HG02610 (cell line): ENCODE results near the gene NOP16.

Experiments
- ATAC-seq: cut with Tn5 transposase; IDR thresholded peaks from one replicate; pipeline ENCODE4 v1.9.1; 2021; ENCODE audit warnings: mild to moderate bottlenecking, moderate library complexity; ENCODE audit not compliant: unreplicated experiment

NOP16 gene

GRCh38 chr5:176388444-176389134 is at the start of gene NOP16, which contains the start of gene HIGD2A:
NOP16 (minus strand) TSS chr5:176388598; CDS start chr5:176388539, 59 bp downstream.
HIGD2A (plus strand) TSS chr5:176388751; CDS start chr5:176388820, 69 bp downstream.
- ATAC-seq: peak; percentile 84

- no peak for ATAC-seq
Measured at GRCh38 chr5:176436656-176437055, 48.3 kb upstream of the NOP16 start.

GRCh38 chr5:176432707-176433106 is 44.3 kb upstream of the NOP16 start:
- ATAC-seq: no peak

- no peak for ATAC-seq
Measured at GRCh38 chr5:176429972-176430371, 41.6 kb upstream of the NOP16 start.

- ATAC-seq: no peak
Measured at GRCh38 chr5:176427971-176428370, 39.6 kb upstream of the NOP16 start.

GRCh38 chr5:176426876-176427275 is 38.5 kb upstream of the NOP16 start:
- ATAC-seq: no peak

- no peak for ATAC-seq
Measured at GRCh38 chr5:176425791-176426190, 37.4 kb upstream of the NOP16 start.

- no peak for ATAC-seq
Measured at GRCh38 chr5:176425138-176425537, 36.7 kb upstream of the NOP16 start.

GRCh38 chr5:176424181-176424580 is 35.8 kb upstream of the NOP16 start:
- ATAC-seq: no peak

- ATAC-seq: no peak
Measured at GRCh38 chr5:176420972-176421544, 32.7 kb upstream of the NOP16 start.

- no peak for ATAC-seq
Measured at GRCh38 chr5:176420086-176420485, 31.7 kb upstream of the NOP16 start.

- no peak for ATAC-seq
Measured at GRCh38 chr5:176418251-176418650, 29.9 kb upstream of the NOP16 start.

GRCh38 chr5:176416965-176417364 is 28.6 kb upstream of the NOP16 start:
- ATAC-seq: no peak

- peak; percentile 90 for ATAC-seq
Measured at GRCh38 chr5:176415952-176416924, 27.8 kb upstream of the NOP16 start, which contains the start of gene CLTB. CLTB (minus strand) TSS chr5:176416539; CDS start chr5:176416363, 176 bp downstream.

- no peak for ATAC-seq
Measured at GRCh38 chr5:176415240-176415951, 27.0 kb upstream of the NOP16 start.

- no peak for ATAC-seq
Measured at GRCh38 chr5:176414704-176415103, 26.3 kb upstream of the NOP16 start.

GRCh38 chr5:176413709-176414191 is 25.4 kb upstream of the NOP16 start:
- ATAC-seq: no peak

GRCh38 chr5:176413255-176413565 is 24.8 kb upstream of the NOP16 start:
- ATAC-seq: no peak

- ATAC-seq: no peak
Measured at GRCh38 chr5:176412517-176413254, 24.3 kb upstream of the NOP16 start.
